Endodermal cell (in vitro differentiated cells): ENCODE data around the gene C11orf16. TPM values are rescaled to one million over a fixed set of nuclear protein-coding genes. Genes with fewer than 3 reads are reported as not detected.

ENCODE experiments used
- DNase-seq: peaks from one replicate; pipeline ENCODE4 v3.0.0-alpha.2; 2017
- H3K27ac ChIP-seq: 2 replicates; pipeline ENCODE4 v1.5.1; 2013; ENCODE audit warnings: mild to moderate bottlenecking, low read depth, low read length, moderate library complexity
- H3K27me3 ChIP-seq: 2 replicates; pipeline ENCODE4 v1.6.1; 2013; ENCODE audit warnings: mild to moderate bottlenecking, low read length, moderate library complexity; ENCODE audit not compliant: insufficient read depth, control insufficient read depth, poor library complexity, severe bottlenecking
- H3K36me3 ChIP-seq: 2 replicates; pipeline ENCODE4 v1.7.0; 2013; ENCODE audit warnings: mild to moderate bottlenecking, low read length, moderate library complexity; ENCODE audit not compliant: control insufficient read depth, insufficient read depth
- H3K4me1 ChIP-seq: one replicate; pipeline ENCODE4 v1.7.0; 2013; ENCODE audit warnings: low read length; ENCODE audit not compliant: control insufficient read depth, insufficient read depth
- H3K4me3 ChIP-seq: 2 replicates; pipeline ENCODE4 v1.5.1; 2013; ENCODE audit warnings: mild to moderate bottlenecking, low read length, moderate library complexity
- H3K9ac ChIP-seq: 2 replicates; pipeline ENCODE4 v1.6.1; 2013; ENCODE audit warnings: mild to moderate bottlenecking, low read length, moderate library complexity; ENCODE audit not compliant: poor library complexity, severe bottlenecking; ENCODE audit errors: extremely low read depth
- H3K9me3 ChIP-seq: 2 replicates; pipeline ENCODE4 v1.6.1; 2013; ENCODE audit warnings: mild to moderate bottlenecking, low read length, moderate library complexity; ENCODE audit not compliant: control insufficient read depth
- H3K27ac Mint-ChIP-seq: 2 replicates; pipeline ENCODE4 v1.8.0; 2020; ENCODE audit warnings: mixed read lengths
- H3K27me3 Mint-ChIP-seq: 2 replicates; pipeline ENCODE4 v1.8.0; 2021; ENCODE audit warnings: mild to moderate bottlenecking, mixed read lengths; ENCODE audit not compliant: insufficient read depth
- H3K36me3 Mint-ChIP-seq: 2 replicates; pipeline ENCODE4 v1.8.0; 2020; ENCODE audit warnings: low read depth, mixed read lengths
- H3K4me1 Mint-ChIP-seq: 2 replicates; pipeline ENCODE4 v1.8.0; 2020; ENCODE audit warnings: mixed read lengths
- H3K4me3 Mint-ChIP-seq: 2 replicates; pipeline ENCODE4 v1.8.0; 2020; ENCODE audit warnings: mild to moderate bottlenecking, moderate library complexity, mixed read lengths
- H3K9me3 Mint-ChIP-seq: 2 replicates; pipeline ENCODE4 v1.8.0; 2020; ENCODE audit warnings: mild to moderate bottlenecking, mixed read lengths
- CTCF ChIP-seq: fragments of 200-600 bp; sonication (generic); conservative IDR thresholded peaks from 2 replicates; pipeline ENCODE4 v1.5.0; 2021; ENCODE audit warnings: antibody characterized with exemption, mild to moderate bottlenecking
- WGBS, 2 experiments: methylation state at CpG; one replicate each; pipeline versions ENCODE4 v1.1.5 to v1.1.7; 2013; ENCODE audit warnings: missing lambda C conversion rate in 2 of 2, mixed read lengths in 1 of 2; ENCODE audit not compliant: insufficient coverage in 1 of 2, insufficient read length in 1 of 2; 5-methylcytosine and 5-hydroxymethylcytosine counted together
- total RNA-seq, 2 donors: library from RNA; stranded (reverse); fragmentation: NEBNext Ultra II Directional in 1 of 2; extraction: Animal tissue kit (Norgen Biotek cat#: 25700) in 1 of 2; gene quantifications; 2 replicates in 1 of 2; 3 replicates in 1 of 2; pipeline ENCODE4 v1.2.1, GENCODE V29; 2021

C11orf16 gene
- total RNA-seq, 2 donors from 2014 or later, result not detected

GRCh38 chr11:8870411-8871170 lies 62.2 kb downstream of the C11orf16 start:
- no peaks in the 10 kb centered on the region for H3K27me3 ChIP-seq
- Mint-ChIP-seq H3K36me3 (no peaks in the 10 kb centered on the region), H3K27ac (peak overlapping the region; percentile 87), H3K27me3 (no peaks in the 10 kb centered on the region), H3K4me1 (peaks cover 32% of the 10 kb centered on the region), H3K9me3 (no peaks in the 10 kb centered on the region), H3K4me3 (peak overlapping the region; percentile 75)
- peak overlapping the region; percentile 57 for H3K9ac ChIP-seq
- peak overlapping the region; percentile 96 for H3K4me3 ChIP-seq
- 0 to 1% methylated on average over 21 to 81 of the region's 81 CpGs for WGBS, 2 experiments
- H3K27ac ChIP-seq, result peak overlapping the region; percentile 76
- TF ChIP-seq CTCF, result no peak
- H3K4me1 ChIP-seq, result peaks cover 13% of the 10 kb centered on the region
- peak; percentile 90 for DNase-seq
- H3K36me3 ChIP-seq, result no peaks in the 10 kb centered on the region
- no peaks in the 10 kb centered on the region for H3K9me3 ChIP-seq

Other genes with a start within 250 kb of the C11orf16 start
- 10 to 100 TPM; 21.0 to 27.8 TPM for gene AKIP1, start 21.8 kb downstream of the C11orf16 start, total RNA-seq
- gene ASCL3, start 10.1 kb upstream of the C11orf16 start, total RNA-seq, result not detected
- gene TMEM9B, start 31.5 kb upstream of the C11orf16 start, total RNA-seq, result 10 to 100 TPM in 1 of 2 donors, 1 to 10 TPM in 1; 8.6 to 11.8 TPM
- gene NRIP3, start 71.1 kb upstream of the C11orf16 start, total RNA-seq, result 1 to 10 TPM in 1 of 2 donors, under 1 TPM in 1; 0.95 to 1.2 TPM
- 1 to 10 TPM; 1.5 to 2.0 TPM for gene SCUBE2, start 158.7 kb upstream of the C11orf16 start, total RNA-seq